Osteoblast (primary cell): Measurements from ENCODE around the gene FAM43A. TPM values are rescaled to one million over a fixed set of nuclear protein-coding genes. Genes with fewer than 3 reads are reported as not detected.
A peak's percentile ranks its signal among the peaks of the same experiment; 100 is the strongest.

Experiments used
- DNase-seq: peaks from one replicate; pipeline ENCODE4 v3.0.0; 2011; ENCODE audit warnings: low spot score, mixed read lengths; ENCODE audit not compliant: insufficient read length; ENCODE audit errors: missing footprints
- H2AFZ ChIP-seq: 2 replicates; pipeline ENCODE4 v1.6.0; 2011; ENCODE audit warnings: mild to moderate bottlenecking, low read length
- H3K27ac ChIP-seq: 2 replicates; pipeline ENCODE4 v1.5.1; 2011; ENCODE audit warnings: mild to moderate bottlenecking, low read depth, low read length, moderate library complexity
- H3K27me3 ChIP-seq: 2 replicates; pipeline ENCODE4 v1.6.0; 2012; ENCODE audit warnings: mild to moderate bottlenecking, control low read depth, inconsistent platforms, low read length, moderate library complexity; ENCODE audit not compliant: insufficient read depth
- H3K36me3 ChIP-seq: 2 replicates; pipeline ENCODE4 v1.5.1; 2011; ENCODE audit warnings: mild to moderate bottlenecking, low read length, control low read depth, moderate library complexity; ENCODE audit not compliant: insufficient read depth
- H3K4me1 ChIP-seq: 2 replicates; pipeline ENCODE4 v1.5.1; 2011; ENCODE audit warnings: mild to moderate bottlenecking, low read length, control low read depth, moderate library complexity; ENCODE audit not compliant: insufficient read depth
- H3K4me2 ChIP-seq: 2 replicates; pipeline ENCODE4 v1.6.0; 2011; ENCODE audit warnings: mild to moderate bottlenecking, low read length; ENCODE audit not compliant: insufficient read depth
- H3K4me3 ChIP-seq: fragments of 200-600 bp; sonication (generic); 3 replicates; pipeline ENCODE4 v1.5.1; 2012; ENCODE audit warnings: mild to moderate bottlenecking, low read length, inconsistent platforms; ENCODE audit not compliant: insufficient read depth
- H3K79me2 ChIP-seq: 2 replicates; pipeline ENCODE4 v1.6.0; 2012; ENCODE audit warnings: mild to moderate bottlenecking, low read length, control low read depth, inconsistent platforms; ENCODE audit not compliant: insufficient read depth
- H3K9me3 ChIP-seq: 2 replicates; pipeline ENCODE4 v1.5.1; 2011; ENCODE audit warnings: low read depth, low read length, control low read depth
- H4K20me1 ChIP-seq: 2 replicates; pipeline ENCODE4 v1.6.0; 2012; ENCODE audit warnings: mild to moderate bottlenecking, low read length, control low read depth; ENCODE audit not compliant: insufficient read depth
- total RNA-seq: library from RNA; depleted of rRNA; stranded (reverse); fragments of >200 nt; gene quantifications from 2 replicates; pipeline ENCODE4 v1.2.3, GENCODE V29; 2012
- TF ChIP-seq, protein P1 (sequence below): IDR thresholded peaks from 2 replicates; pipeline ENCODE4 v1.5.1; 2011; ENCODE audit warnings: mild to moderate bottlenecking, low read depth, low read length, moderate library complexity; ENCODE audit errors: extremely low read depth

Gene FAM43A
- total RNA-seq, 1 donor, result 17.0 TPM

DNA sequence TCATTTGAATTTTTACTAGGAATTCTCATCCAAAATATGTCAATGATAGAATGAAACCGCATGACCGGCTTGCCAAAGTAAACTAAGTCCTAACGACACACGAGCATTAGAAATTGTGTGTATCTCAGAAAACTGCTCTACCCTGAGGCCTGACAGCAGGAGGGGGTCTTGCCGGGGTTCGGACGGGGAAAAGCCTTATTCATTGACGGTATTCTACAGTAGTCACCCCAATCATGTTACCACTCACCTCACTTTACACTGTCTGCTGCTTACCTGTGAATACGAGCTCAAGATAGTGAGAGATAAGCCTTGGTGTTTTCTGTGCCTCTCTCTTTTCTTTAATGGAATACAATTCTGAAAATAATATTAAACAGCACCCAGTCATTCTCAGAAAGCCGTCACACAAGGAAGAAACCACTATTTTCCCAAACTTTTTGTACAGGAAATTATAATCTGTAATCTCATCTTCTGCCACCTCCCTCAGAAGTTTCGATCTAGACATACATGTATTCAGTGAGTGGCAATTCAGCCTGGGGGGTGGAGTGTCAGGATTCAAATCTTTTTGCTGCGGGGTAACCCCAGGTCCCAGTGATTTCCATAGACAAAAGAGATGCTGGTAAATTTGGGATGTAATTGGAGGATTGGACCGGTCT is 492 bp upstream of the FAM43A start:
- no peaks in the 10 kb centered on the region for H3K36me3 ChIP-seq
- peak overlapping the region; percentile 37 for H3K27ac ChIP-seq
- H4K20me1 ChIP-seq, result peaks cover 24% of the 10 kb centered on the region
- DNase-seq, result peak; percentile 59
- H3K9me3 ChIP-seq, result no peaks in the 10 kb centered on the region
- peak overlapping the region; percentile 81 for H2AFZ ChIP-seq
- peak overlapping the region; percentile 80 for H3K4me3 ChIP-seq
- H3K79me2 ChIP-seq, result peaks cover 14% of the 10 kb centered on the region
- no peaks in the 10 kb centered on the region for H3K27me3 ChIP-seq
- TF ChIP-seq, protein P1, sequence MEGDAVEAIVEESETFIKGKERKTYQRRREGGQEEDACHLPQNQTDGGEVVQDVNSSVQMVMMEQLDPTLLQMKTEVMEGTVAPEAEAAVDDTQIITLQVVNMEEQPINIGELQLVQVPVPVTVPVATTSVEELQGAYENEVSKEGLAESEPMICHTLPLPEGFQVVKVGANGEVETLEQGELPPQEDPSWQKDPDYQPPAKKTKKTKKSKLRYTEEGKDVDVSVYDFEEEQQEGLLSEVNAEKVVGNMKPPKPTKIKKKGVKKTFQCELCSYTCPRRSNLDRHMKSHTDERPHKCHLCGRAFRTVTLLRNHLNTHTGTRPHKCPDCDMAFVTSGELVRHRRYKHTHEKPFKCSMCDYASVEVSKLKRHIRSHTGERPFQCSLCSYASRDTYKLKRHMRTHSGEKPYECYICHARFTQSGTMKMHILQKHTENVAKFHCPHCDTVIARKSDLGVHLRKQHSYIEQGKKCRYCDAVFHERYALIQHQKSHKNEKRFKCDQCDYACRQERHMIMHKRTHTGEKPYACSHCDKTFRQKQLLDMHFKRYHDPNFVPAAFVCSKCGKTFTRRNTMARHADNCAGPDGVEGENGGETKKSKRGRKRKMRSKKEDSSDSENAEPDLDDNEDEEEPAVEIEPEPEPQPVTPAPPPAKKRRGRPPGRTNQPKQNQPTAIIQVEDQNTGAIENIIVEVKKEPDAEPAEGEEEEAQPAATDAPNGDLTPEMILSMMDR, result no peak
- peaks cover 37% of the 10 kb centered on the region for H3K4me1 ChIP-seq
- peak overlapping the region; percentile 88 for H3K4me2 ChIP-seq

DNA sequence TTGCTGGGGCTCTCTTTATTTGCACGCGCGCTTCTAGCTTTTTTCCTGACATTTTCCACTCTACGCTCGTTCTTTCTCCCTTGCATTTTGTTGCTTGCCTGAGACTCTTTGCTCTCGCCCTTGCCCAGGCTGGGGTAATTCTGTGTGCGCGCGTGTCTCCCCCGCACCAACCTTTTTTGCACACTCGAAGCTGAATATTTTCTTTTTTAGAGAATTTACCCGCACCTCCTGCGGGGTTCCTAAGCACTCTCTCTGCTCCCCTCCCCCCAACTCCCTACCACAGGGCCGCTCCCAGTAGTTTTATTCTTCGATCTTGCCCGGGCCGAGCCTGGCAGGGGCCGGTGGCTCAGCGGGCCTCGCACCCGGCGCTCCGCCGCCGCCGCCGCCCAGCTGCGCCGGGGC is 732 bp downstream of the FAM43A start:
- peaks cover 24% of the 10 kb centered on the region for H4K20me1 ChIP-seq
- TF ChIP-seq, protein P1, result no peak
- peak overlapping the region; percentile 80 for H3K4me3 ChIP-seq
- peaks cover 37% of the 10 kb centered on the region for H3K4me1 ChIP-seq
- H3K9me3 ChIP-seq, result no peaks in the 10 kb centered on the region
- H3K4me2 ChIP-seq, result peak overlapping the region; percentile 88
- DNase-seq, result peak; percentile 92
- H3K79me2 ChIP-seq, result peaks cover 14% of the 10 kb centered on the region
- no peaks in the 10 kb centered on the region for H3K36me3 ChIP-seq
- H2AFZ ChIP-seq, result no peak overlapping the region
- peak overlapping the region; percentile 58 for H3K27ac ChIP-seq
- no peaks in the 10 kb centered on the region for H3K27me3 ChIP-seq

DNA sequence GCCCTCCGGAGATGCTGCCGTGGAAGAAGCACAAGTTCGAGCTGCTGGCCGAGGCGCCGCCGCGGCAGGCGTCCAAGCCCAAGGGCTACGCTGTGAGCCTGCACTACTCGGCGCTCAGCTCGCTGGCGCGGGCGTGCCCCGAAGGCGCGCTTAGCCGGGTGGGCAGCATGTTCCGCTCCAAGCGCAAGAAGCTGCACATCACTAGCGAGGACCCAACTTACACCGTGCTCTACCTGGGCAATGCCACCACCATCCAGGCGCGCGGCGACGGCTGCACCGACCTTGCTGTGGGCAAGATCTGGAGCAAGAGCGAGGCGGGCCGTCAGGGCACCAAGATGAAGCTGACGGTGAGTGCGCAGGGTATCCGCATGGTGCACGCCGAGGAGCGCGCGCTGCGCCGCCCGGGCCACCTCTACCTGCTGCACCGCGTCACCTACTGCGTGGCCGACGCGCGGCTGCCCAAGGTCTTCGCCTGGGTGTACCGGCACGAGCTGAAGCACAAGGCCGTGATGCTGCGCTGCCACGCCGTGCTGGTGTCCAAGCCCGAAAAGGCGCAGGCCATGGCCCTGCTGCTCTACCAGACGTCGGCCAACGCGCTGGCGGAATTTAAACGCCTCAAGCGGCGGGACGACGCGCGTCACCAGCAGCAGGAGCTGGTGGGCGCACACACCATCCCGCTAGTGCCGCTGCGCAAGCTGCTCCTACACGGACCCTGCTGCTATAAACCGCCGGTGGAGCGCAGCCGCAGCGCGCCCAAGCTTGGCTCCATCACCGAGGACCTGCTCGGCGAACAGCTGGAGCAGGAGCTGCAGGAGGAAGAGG is 1.3 kb downstream of the FAM43A start:
- H3K9me3 ChIP-seq, result no peaks in the 10 kb centered on the region
- H3K27me3 ChIP-seq, result no peaks in the 10 kb centered on the region
- H3K4me1 ChIP-seq, result peaks cover 37% of the 10 kb centered on the region
- peaks cover 24% of the 10 kb centered on the region for H4K20me1 ChIP-seq
- H2AFZ ChIP-seq, result no peak overlapping the region
- H3K27ac ChIP-seq, result no peak overlapping the region
- TF ChIP-seq, protein P1, result no peak
- peak overlapping the region; percentile 80 for H3K4me3 ChIP-seq
- peaks cover 14% of the 10 kb centered on the region for H3K79me2 ChIP-seq
- H3K4me2 ChIP-seq, result peak overlapping the region; percentile 88
- peak; percentile 90 for DNase-seq
- no peaks in the 10 kb centered on the region for H3K36me3 ChIP-seq

DNA sequence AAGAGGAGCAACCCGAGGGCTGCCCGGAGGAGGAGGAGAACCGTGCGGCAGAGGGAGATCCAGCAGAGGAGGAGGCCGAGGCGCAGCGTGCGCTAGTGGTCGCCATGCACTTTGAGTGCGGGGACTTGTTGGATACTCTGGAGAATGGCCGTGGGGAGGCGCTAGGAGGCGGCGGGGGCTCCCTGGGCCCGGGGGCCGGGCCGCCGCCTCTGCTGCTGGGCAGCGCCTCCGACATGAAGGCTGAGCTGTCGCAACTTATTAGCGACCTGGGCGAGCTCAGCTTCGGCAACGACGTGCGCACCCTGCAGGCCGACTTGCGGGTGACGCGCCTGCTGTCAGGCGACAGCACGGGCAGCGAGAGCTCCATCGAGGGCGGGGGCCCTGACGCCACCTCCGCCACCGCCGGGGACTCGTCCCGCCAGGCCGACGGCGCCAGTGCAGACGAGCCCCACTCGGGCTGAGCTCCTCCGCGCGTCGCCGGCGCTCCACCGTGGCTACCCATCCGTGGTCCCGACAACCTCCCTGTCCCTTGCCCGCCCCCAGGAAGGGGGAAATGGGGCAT is 2.0 kb downstream of the FAM43A start:
- H3K4me2 ChIP-seq, result peak overlapping the region; percentile 88
- peak; percentile 89 for DNase-seq
- H3K79me2 ChIP-seq, result peaks cover 14% of the 10 kb centered on the region
- no peaks in the 10 kb centered on the region for H3K9me3 ChIP-seq
- H3K36me3 ChIP-seq, result no peaks in the 10 kb centered on the region
- TF ChIP-seq, protein P1, result no peak
- H3K4me1 ChIP-seq, result peaks cover 32% of the 10 kb centered on the region
- H3K27ac ChIP-seq, result no peak overlapping the region
- no peaks in the 10 kb centered on the region for H3K27me3 ChIP-seq
- peak overlapping the region; percentile 80 for H3K4me3 ChIP-seq
- H4K20me1 ChIP-seq, result peaks cover 24% of the 10 kb centered on the region
- H2AFZ ChIP-seq, result no peak overlapping the region
